Transverse colon (tissue), 4 donors: ENCODE measurements around the gene SCN4B. TPM values are rescaled to one million over a fixed set of nuclear protein-coding genes. Genes with fewer than 3 reads are reported as not detected.

ENCODE experiments used
- DNase-seq: peaks from one replicate; pipeline ENCODE4 v3.0.0-alpha.2; 2019
- H3K27ac ChIP-seq, 4 donors: fragments of 200-600 bp; sonication (generic); 2 replicates each; pipeline ENCODE4 v1.5.1; 2016 to 2018; ENCODE audit warnings: inconsistent platforms in 4 of 4
- H3K27me3 ChIP-seq: fragments of 200-600 bp; sonication (generic); 2 replicates; pipeline ENCODE4 v1.5.1; 2017; ENCODE audit warnings: inconsistent platforms
- H3K36me3 ChIP-seq, 4 donors: fragments of 200-600 bp; sonication (generic); 2 replicates each; pipeline ENCODE4 v1.5.1; 2017 to 2019; ENCODE audit warnings: inconsistent platforms in 4 of 4
- H3K4me1 ChIP-seq, 4 donors: fragments of 200-600 bp; sonication (generic); 2 replicates each; pipeline ENCODE4 v1.5.1; 2017 to 2020; ENCODE audit warnings: inconsistent platforms in 4 of 4
- H3K4me3 ChIP-seq, 4 donors: fragments of 200-600 bp; sonication (generic); 1 replicate in 1 of 4; 2 replicates in 3 of 4; pipeline versions ENCODE4 v1.5.1 to v1.6.1; 2017 to 2019; ENCODE audit warnings: inconsistent platforms in 4 of 4
- H3K9me3 ChIP-seq, 2 donors: fragments of 200-600 bp; sonication (generic); 2 replicates each; pipeline ENCODE4 v1.5.1; 2017 to 2019; ENCODE audit warnings: inconsistent platforms in 2 of 2
- CTCF ChIP-seq, 5 experiments: fragments of 200-600 bp in 3 of 5; fragments of 450-650 bp in 2 of 5; sonication (generic) in 3 of 5; IDR thresholded peaks; 1 replicate in 2 of 5; 2 replicates in 3 of 5; pipeline ENCODE4 v1.5.1; 2016 to 2017; ENCODE audit warnings: antibody characterized with exemption in 5 of 5, inconsistent platforms in 3 of 5, mild to moderate bottlenecking in 2 of 5, moderate library complexity in 1 of 5
- EP300 ChIP-seq: sonication (generic); formaldehyde crosslinking; IDR thresholded peaks from one replicate; pipeline ENCODE4 v1.6.1; 2017; ENCODE audit warnings: antibody characterized with exemption, low read depth
- POLR2A ChIP-seq: fragments of 450-650 bp; IDR thresholded peaks from one replicate; pipeline ENCODE4 v1.6.1; 2016; ENCODE audit warnings: antibody characterized with exemption, mild to moderate bottlenecking, moderate library complexity
- POLR2AphosphoS5 ChIP-seq, 3 donors: sonication (generic); formaldehyde crosslinking; IDR thresholded peaks; one replicate each; pipeline ENCODE4 v1.6.1; 2016; ENCODE audit warnings: antibody characterized with exemption in 3 of 3
- WGBS, 2 donors: methylation state at CpG; one replicate each; pipeline ENCODE4 v1.1.5; 2018; ENCODE audit warnings: low coverage in 1 of 2; 5-methylcytosine and 5-hydroxymethylcytosine counted together
- in situ Hi-C, 4 donors: fragments of 200-750 bp; cut with MboI; loops; one replicate each; pipeline versions ENCODE4 v1.15.0 to v1.15.1; 2017; ENCODE audit warnings: low sequenced_read_pairs in 3 of 4, low pct_ligation_motif_present in 1 of 4, low pct_unique_long_range_greater_than_20kb in 1 of 4
- intact Hi-C: fragments of 100-400 bp; cut with DNase I; formaldehyde crosslinking; loops from one replicate; pipeline ENCODE4 v1.15.1; 2023; ENCODE audit warnings: low total_unique reads
- total RNA-seq, 4 donors: library from RNA; depleted of rRNA; stranded (reverse); fragments of >200 nt; gene quantifications; one replicate each; pipeline ENCODE4 v1.1.0, GENCODE V29; 2016

Gene SCN4B
- total RNA-seq, 4 donors from 2014 or later = 0.41 to 1.1 (median 0.75) TPM; not detected in 1

GRCh38 chr11:118153516-118153915 is 893 bp upstream of the SCN4B start:
- Histone ChIP-seq H3K4me3 (peak overlapping the region in 2 of 4 donors; percentile 43 to 53), H3K27me3 (peaks cover 85% of the 10 kb centered on the region), H3K36me3 (no peaks in the 10 kb centered on the region), H3K27ac (no peak overlapping the region), H3K9me3 (no peaks in the 10 kb centered on the region), H3K4me1 (peaks cover 0 to 32% (median 17%) of the 10 kb centered on the region in 4 donors)
- WGBS, 2 donors = 37% methylated on average over 14 of the region's 16 CpGs; no CpG with 5 or more reads in 1 of the 2 donors
- intact Hi-C loops (no loop called here), in situ Hi-C loops (no loop called here)
- no peak for TF ChIP-seq CTCF (IDR thresholded peaks at IDR 0.05)
- TF ChIP-seq POLR2A = no peak
- TF ChIP-seq POLR2AphosphoS5 (IDR thresholded peaks at IDR 0.05) = no peak
- TF ChIP-seq EP300 = no peak
- DNase-seq = no peak

- peaks cover 0 to 32% (median 17%) of the 10 kb centered on the region in 4 donors for H3K4me1 ChIP-seq
- no peak for TF ChIP-seq POLR2AphosphoS5 (IDR thresholded peaks at IDR 0.05)
- no peak for TF ChIP-seq EP300
- no peak for TF ChIP-seq CTCF (IDR thresholded peaks at IDR 0.05)
- peak overlapping the region; percentile 23 to 53 (median 37) for H3K4me3 ChIP-seq
- DNase-seq = no peak
- intact Hi-C loops = no loop called here
- H3K27ac ChIP-seq = no peak overlapping the region
- H3K36me3 ChIP-seq = no peaks in the 10 kb centered on the region
- WGBS, 2 donors = 19% methylated on average over 16 of the region's 16 CpGs; no CpG with 5 or more reads in 1 of the 2 donors
- H3K9me3 ChIP-seq = no peaks in the 10 kb centered on the region
- H3K27me3 ChIP-seq = peaks cover 71% of the 10 kb centered on the region
- in situ Hi-C loops = no loop called here
These were observed 537 bp downstream of the SCN4B start for GRCh38 chr11:118152020-118152551.

- TF ChIP-seq EP300 (no peak), CTCF (IDR thresholded peaks at IDR 0.05) (no peak), POLR2AphosphoS5 (IDR thresholded peaks at IDR 0.05) (no peak), POLR2A (no peak)
- in situ Hi-C loops = no loop called here
These were observed 1.2 kb downstream of the SCN4B start for GRCh38 chr11:118151431-118151830.

GRCh38 chr11:118149493-118149892 is 3.1 kb downstream of the SCN4B start:
- no peak overlapping the region for H3K27ac ChIP-seq
- no peak overlapping the region for H3K4me3 ChIP-seq
- no peak for DNase-seq
- peaks cover 0 to 27% (median 24%) of the 10 kb centered on the region in 4 donors for H3K4me1 ChIP-seq
- in situ Hi-C loops = loop anchor here in 2 of 4 donors (10.0 to 25.0 kb wide), 2 partner anchors 205 to 338 kb away; partner anchors contain the start of gene UBE4A (in 1 of the 2)
- 90% methylated on average over 1 of the region's 1 CpG; no CpG with 5 or more reads in 1 of the 2 donors for WGBS, 2 donors
- intact Hi-C loops = no loop called here
- no peaks in the 10 kb centered on the region for H3K9me3 ChIP-seq
- H3K27me3 ChIP-seq = peaks cover 63% of the 10 kb centered on the region
- TF ChIP-seq POLR2AphosphoS5 (IDR thresholded peaks at IDR 0.05) (no peak), EP300 (no peak), CTCF (IDR thresholded peaks at IDR 0.05) (no peak), POLR2A (no peak)
- no peaks in the 10 kb centered on the region for H3K36me3 ChIP-seq

More at GRCh38 chr11:118151431-118151830, 1.2 kb downstream of the SCN4B start:
- Histone ChIP-seq H3K27me3 (peaks cover 69% of the 10 kb centered on the region), H3K4me1 (peaks cover 0 to 26% (median 17%) of the 10 kb centered on the region in 4 donors), H3K36me3 (no peaks in the 10 kb centered on the region), H3K27ac (no peak overlapping the region), H3K4me3 (no peak overlapping the region), H3K9me3 (no peaks in the 10 kb centered on the region)
- no peak for DNase-seq
- WGBS, 2 donors = 0 to 33% methylated on average over 3 to 5 of the region's 5 CpGs
- intact Hi-C loops = no loop called here
